HUDEP-2 (cell line): ENCODE measurements around the gene TGFB1I1.
"Not testable (repeated sequence)": the region's sequence is repeated elsewhere in the genome, so short reads cannot be mapped to it uniquely, and the experiment has no call there.

Experiments used
- DNase-seq, 76 experiments: peaks; one replicate each; lab custom pipeline; 2025; ENCODE audit not compliant: unreplicated experiment in 76 of 76; lab: John Stamatoyannopoulos, UW

Gene TGFB1I1

GRCh38 chr16:31467151-31467773 lies 4.7 kb upstream of the TGFB1I1 start:
- no peak for DNase-seq

- no peak for DNase-seq
These were observed 4.1 kb upstream of the TGFB1I1 start for GRCh38 chr16:31467858-31468257.

GRCh38 chr16:31470615-31471014 lies 1.3 kb upstream of the TGFB1I1 start:
- DNase-seq: no peak

- DNase-seq: no peak
These were observed 594 bp upstream of the TGFB1I1 start for GRCh38 chr16:31471241-31471874.

GRCh38 chr16:31472709-31473203 lies 804 bp downstream of the TGFB1I1 start:
- peak in 67 of 76 experiments; percentile 23 to 93 (median 76) for DNase-seq

GRCh38 chr16:31473264-31473984 lies 1.5 kb downstream of the TGFB1I1 start:
- no peak for DNase-seq

GRCh38 chr16:31474173-31474714 lies 2.3 kb downstream of the TGFB1I1 start:
- DNase-seq: peak in 53 of 76 experiments; percentile 4 to 60 (median 32)

GRCh38 chr16:31474773-31475738 lies 3.1 kb downstream of the TGFB1I1 start:
- no peak for DNase-seq

GRCh38 chr16:31475946-31476302 lies 4.0 kb downstream of the TGFB1I1 start:
- peak in 41 of 76 experiments; percentile 6 to 62 (median 42) for DNase-seq

- DNase-seq: peak in 69 of 76 experiments; percentile 38 to 98 (median 84)
These were observed 4.6 kb downstream of the TGFB1I1 start for GRCh38 chr16:31476303-31477219.

GRCh38 chr16:31477220-31478216 lies 5.6 kb downstream of the TGFB1I1 start:
- peak in 54 of 76 experiments; percentile 13 to 72 (median 46) for DNase-seq

GRCh38 chr16:31478956-31479355 lies 7.0 kb downstream of the TGFB1I1 start:
- no peak for DNase-seq

- no peak for DNase-seq
These were observed 7.8 kb downstream of the TGFB1I1 start for GRCh38 chr16:31479751-31480150.

- DNase-seq: peak in 58 of 76 experiments; percentile 6 to 68 (median 38)
These were observed 9.0 kb downstream of the TGFB1I1 start for GRCh38 chr16:31480851-31481536.

GRCh38 chr16:31483081-31483480 lies 11.1 kb downstream of the TGFB1I1 start, which contains the start of gene SLC5A2:
Gene SLC5A2, plus strand, starts transcription at chr16:31483123. Its CDS starts 14 bp downstream, at chr16:31483137.
- no peak for DNase-seq

GRCh38 chr16:31484048-31484447 lies 12.1 kb downstream of the TGFB1I1 start:
- DNase-seq: not testable (repeated sequence)

- DNase-seq: no peak
These were observed 12.7 kb downstream of the TGFB1I1 start for GRCh38 chr16:31484491-31485171.
